Astrocyte (in vitro differentiated cells and primary cell): Measurements from ENCODE around the gene TXNDC17.

Source experiments
- EZH2 ChIP-seq: IDR thresholded peaks from 2 replicates; pipeline ENCODE4 v1.6.1; 2012; ENCODE audit warnings: mild to moderate bottlenecking, low read length, inconsistent platforms; ENCODE audit not compliant: insufficient read depth
- TF ChIP-seq, protein P1 (sequence below): IDR thresholded peaks from 2 replicates; pipeline ENCODE4 v1.5.1; 2011; ENCODE audit warnings: low read depth, mild to moderate bottlenecking, inconsistent platforms, low read length, moderate library complexity; ENCODE audit not compliant: insufficient read depth

DNA sequence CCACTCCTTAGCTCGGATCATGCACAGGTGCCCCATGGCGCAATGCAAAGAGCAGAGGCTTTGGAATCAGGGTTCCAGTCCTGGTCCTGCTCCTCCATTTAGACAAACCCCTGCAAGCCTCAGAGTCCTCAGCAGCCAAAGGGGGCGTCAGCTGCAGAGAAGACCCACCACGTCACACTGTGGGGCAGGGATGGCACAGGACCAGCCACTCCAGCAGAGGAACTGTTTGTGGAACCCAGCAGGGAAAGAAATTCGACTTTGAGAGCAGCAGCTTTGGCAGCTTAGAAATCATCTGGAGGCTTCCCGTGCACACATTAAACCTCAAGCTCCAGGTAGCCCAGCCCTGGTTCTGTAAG is 35.9 kb downstream of the TXNDC17 start:
- TF ChIP-seq EZH2: no peak
- TF ChIP-seq, protein P1, sequence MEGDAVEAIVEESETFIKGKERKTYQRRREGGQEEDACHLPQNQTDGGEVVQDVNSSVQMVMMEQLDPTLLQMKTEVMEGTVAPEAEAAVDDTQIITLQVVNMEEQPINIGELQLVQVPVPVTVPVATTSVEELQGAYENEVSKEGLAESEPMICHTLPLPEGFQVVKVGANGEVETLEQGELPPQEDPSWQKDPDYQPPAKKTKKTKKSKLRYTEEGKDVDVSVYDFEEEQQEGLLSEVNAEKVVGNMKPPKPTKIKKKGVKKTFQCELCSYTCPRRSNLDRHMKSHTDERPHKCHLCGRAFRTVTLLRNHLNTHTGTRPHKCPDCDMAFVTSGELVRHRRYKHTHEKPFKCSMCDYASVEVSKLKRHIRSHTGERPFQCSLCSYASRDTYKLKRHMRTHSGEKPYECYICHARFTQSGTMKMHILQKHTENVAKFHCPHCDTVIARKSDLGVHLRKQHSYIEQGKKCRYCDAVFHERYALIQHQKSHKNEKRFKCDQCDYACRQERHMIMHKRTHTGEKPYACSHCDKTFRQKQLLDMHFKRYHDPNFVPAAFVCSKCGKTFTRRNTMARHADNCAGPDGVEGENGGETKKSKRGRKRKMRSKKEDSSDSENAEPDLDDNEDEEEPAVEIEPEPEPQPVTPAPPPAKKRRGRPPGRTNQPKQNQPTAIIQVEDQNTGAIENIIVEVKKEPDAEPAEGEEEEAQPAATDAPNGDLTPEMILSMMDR: no peak
